ENCODE results near the gene CSE1L. TPM values are rescaled to one million over a fixed set of nuclear protein-coding genes. Genes with fewer than 3 reads are reported as not detected.
A peak's percentile ranks its signal among the peaks of the same experiment; 100 is the strongest.

The CSE1L gene, protein sequence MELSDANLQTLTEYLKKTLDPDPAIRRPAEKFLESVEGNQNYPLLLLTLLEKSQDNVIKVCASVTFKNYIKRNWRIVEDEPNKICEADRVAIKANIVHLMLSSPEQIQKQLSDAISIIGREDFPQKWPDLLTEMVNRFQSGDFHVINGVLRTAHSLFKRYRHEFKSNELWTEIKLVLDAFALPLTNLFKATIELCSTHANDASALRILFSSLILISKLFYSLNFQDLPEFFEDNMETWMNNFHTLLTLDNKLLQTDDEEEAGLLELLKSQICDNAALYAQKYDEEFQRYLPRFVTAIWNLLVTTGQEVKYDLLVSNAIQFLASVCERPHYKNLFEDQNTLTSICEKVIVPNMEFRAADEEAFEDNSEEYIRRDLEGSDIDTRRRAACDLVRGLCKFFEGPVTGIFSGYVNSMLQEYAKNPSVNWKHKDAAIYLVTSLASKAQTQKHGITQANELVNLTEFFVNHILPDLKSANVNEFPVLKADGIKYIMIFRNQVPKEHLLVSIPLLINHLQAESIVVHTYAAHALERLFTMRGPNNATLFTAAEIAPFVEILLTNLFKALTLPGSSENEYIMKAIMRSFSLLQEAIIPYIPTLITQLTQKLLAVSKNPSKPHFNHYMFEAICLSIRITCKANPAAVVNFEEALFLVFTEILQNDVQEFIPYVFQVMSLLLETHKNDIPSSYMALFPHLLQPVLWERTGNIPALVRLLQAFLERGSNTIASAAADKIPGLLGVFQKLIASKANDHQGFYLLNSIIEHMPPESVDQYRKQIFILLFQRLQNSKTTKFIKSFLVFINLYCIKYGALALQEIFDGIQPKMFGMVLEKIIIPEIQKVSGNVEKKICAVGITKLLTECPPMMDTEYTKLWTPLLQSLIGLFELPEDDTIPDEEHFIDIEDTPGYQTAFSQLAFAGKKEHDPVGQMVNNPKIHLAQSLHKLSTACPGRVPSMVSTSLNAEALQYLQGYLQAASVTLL
- total RNA-seq = 10 to 100 TPM; 32.8 to 88.9 (median 70.1) TPM

DNA sequence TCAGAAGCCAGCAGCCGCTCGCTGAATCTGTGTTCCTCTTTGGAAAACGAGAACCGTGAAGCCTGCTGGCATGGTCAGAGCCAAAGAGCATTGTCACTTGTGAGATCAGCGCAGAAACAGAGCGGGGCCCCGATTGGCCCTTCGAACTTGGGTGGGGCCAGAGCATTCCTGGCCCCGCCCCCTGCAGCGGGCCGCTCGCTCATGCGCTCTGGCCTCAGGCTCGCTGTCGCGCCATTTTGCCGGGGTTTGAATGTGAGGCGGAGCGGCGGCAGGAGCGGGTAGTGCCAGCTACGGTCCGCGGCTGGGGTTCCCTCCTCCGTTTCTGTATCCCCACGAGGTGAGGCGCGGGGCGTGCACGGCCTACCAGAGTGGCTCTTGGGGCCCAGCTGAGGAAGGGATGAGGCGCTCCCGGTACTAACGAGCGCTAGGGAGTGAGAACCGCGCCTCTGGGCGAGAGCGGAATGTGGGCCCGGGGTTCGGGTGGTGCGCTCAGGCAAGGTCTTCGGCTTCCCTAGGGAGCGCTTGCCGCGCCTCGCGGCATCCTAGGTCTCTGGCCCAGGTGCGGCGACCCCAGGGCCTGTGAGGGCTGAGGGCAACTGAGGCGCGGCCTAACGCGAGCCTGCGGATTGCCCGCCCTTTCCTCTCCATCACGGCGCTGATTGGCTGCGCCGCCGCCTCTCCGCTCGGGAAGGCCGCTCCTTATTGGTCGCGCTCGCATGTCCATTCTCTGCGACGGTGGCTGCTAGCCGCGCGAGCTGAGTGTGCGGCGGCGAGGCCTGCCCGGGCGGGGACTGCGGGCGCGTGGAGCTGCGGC, at the start of gene CSE1L:
CSE1L (plus strand) TSS at position 226 of the 814 bp plus-strand sequence. CDS start 12,152 bp downstream, outside the sequence.
- peak in 3 of 4 donors; percentile 81 to 91 (median 90) for TF ChIP-seq POLR2A (IDR thresholded peaks at IDR 0.05)
- TF ChIP-seq, protein P1, sequence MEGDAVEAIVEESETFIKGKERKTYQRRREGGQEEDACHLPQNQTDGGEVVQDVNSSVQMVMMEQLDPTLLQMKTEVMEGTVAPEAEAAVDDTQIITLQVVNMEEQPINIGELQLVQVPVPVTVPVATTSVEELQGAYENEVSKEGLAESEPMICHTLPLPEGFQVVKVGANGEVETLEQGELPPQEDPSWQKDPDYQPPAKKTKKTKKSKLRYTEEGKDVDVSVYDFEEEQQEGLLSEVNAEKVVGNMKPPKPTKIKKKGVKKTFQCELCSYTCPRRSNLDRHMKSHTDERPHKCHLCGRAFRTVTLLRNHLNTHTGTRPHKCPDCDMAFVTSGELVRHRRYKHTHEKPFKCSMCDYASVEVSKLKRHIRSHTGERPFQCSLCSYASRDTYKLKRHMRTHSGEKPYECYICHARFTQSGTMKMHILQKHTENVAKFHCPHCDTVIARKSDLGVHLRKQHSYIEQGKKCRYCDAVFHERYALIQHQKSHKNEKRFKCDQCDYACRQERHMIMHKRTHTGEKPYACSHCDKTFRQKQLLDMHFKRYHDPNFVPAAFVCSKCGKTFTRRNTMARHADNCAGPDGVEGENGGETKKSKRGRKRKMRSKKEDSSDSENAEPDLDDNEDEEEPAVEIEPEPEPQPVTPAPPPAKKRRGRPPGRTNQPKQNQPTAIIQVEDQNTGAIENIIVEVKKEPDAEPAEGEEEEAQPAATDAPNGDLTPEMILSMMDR (IDR thresholded peaks at IDR 0.05) = peak in 4 of 6 experiments; percentile 28 to 56 (median 39)
- 0% methylated on average over 2 to 28 of the region's 80 CpGs for WGBS, 2 donors

DNA sequence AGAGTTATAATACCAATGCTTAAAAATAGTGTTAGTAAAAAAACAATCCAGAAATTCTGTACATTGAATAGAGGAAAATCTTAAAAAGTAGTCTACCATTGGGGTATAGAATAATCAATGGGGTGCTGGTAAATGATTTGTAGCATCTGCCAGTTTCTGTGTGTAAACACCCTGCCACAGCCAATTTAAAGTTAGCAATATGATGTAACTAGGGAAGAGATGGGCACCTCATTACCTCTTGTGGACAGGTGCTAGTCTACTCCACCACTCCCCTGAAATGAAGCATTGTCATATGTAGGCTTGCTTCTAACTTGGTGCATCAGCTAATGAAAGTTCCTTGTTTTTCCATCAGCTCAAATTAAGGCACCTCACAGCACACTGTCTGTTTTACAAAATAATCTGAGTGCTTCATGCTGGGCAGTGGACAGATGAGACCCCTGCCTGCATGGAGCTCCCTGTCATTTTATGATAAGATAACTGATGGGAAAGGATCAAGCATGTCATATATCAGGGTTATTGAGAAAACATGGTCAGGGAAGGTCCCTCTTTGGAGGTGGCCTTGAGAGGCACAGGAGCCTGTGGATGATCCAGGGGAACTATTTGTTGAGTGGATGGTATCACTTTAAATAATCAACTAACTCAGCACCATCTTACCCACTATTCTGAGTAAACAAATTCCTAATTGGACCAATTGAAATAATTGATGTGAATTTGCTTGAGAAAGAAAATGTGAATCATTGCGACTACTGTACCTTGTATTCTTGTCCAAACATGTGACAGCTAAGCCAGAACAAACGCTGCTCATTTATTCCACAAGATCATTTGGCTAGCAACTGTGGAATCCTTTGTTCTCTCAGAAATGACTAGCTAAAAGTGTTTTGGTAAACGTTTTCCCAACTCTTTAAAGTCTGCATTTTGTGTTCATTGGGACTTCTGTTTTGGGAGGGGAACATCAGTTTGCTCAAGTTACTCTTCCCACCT, 45.9 kb upstream of the CSE1L start:
- Histone ChIP-seq H3K36me3 (peaks cover under 1 to 96% (median 27%) of the 10 kb centered on the region in 3 donors), H3K27ac (peak overlapping the region in 3 of 4 donors; percentile 57 to 70 (median 58)), H3K4me3 (no peak overlapping the region), H3K9me3 (no peaks in the 10 kb centered on the region), H3K27me3 (no peaks in the 10 kb centered on the region), H3K4me1 (peaks cover 0 to 20% (median 4%) of the 10 kb centered on the region in 3 donors)
- TF ChIP-seq POLR2A (IDR thresholded peaks at IDR 0.05) = no peak
- TF ChIP-seq, protein P1 (IDR thresholded peaks at IDR 0.05) = no peak
- no peak for DNase-seq
- intact Hi-C loops (cut with DNase I) = no loop called here
- WGBS, 2 donors = 28 to 35% methylated on average over 3 of the region's 3 CpGs

More for the DNA sequence above, at the start of gene CSE1L:
- H3K27ac ChIP-seq = peak within 1 kb of the TSS; percentile 95 to 99 (median 99)
- DNase-seq = peak; percentile 85
- intact Hi-C loops (cut with DNase I) = no loop called here
- no peaks in the 10 kb centered on the region for H3K9me3 ChIP-seq
- H3K4me1 ChIP-seq = peaks cover 0 to 53% (median 21%) of the 10 kb centered on the region in 3 donors
- H3K27me3 ChIP-seq = no peaks in the 10 kb centered on the region
- peak within 1 kb of the TSS; percentile 76 to 99 (median 97) for H3K4me3 ChIP-seq
- peaks cover 0 to 4% (median 0%) of the 10 kb centered on the region in 3 donors for H3K36me3 ChIP-seq

DNA sequence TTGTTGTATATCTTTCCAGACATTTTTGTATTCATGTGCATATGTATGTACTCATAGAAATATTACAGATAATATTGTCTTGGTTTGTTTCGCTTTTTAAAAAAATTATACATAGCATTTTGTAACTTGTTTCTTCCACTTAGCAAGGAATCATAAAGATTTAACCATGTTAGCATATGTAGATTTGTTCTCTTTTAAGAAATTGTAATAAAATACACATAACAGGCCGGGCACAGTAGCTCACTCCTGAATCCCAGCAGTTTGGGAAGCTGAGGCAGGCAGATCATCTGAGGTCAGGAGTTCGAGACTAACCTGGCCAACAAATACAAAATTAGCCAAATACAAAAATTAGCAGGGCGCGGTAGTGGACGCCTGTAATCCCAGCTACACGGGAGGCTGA, 44.4 kb upstream of the CSE1L start:
- Histone ChIP-seq H3K27ac (no peak overlapping the region), H3K4me1 (peaks cover 0 to 20% (median 4%) of the 10 kb centered on the region in 3 donors), H3K9me3 (no peaks in the 10 kb centered on the region), H3K36me3 (peaks cover 0 to 96% (median 25%) of the 10 kb centered on the region in 3 donors), H3K4me3 (no peak overlapping the region), H3K27me3 (no peaks in the 10 kb centered on the region)
- TF ChIP-seq, protein P1 (IDR thresholded peaks at IDR 0.05) = no peak
- DNase-seq = no peak
- WGBS, 2 donors = 87 to 92% methylated on average over 5 to 7 of the region's 7 CpGs
- intact Hi-C loops (cut with DNase I) = no loop called here

DNA sequence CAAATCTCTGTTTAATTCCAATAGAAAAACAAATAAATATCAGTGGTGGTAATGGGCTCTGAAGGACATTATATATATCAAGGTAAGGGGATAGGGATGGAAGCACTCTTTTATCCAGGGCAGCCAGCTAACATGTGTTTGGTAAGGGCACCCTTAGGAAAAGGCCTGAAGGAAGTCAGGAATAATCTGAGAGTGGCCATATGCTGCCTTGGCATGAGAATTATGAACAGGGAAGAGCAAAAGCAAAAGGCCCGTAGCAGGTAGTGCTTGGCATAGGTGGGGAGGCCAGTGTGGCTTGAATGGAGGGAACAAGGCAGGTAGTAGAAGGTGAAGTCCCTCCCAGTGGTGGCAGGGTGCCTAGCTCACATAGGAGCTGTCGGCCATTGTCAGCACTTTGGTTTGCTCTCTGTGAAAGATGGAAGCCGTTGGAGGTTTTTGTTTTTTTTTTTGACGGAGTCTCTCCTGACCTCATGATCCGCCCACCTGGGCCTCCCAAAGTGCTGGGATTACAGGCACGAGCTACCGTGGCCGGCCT, 39.6 kb upstream of the CSE1L start:
- Histone ChIP-seq H3K36me3 (peaks cover 0 to 97% (median 9%) of the 10 kb centered on the region in 3 donors), H3K27ac (no peak overlapping the region), H3K4me1 (peaks cover 0 to 3% (median 0%) of the 10 kb centered on the region in 3 donors), H3K9me3 (no peaks in the 10 kb centered on the region), H3K4me3 (no peak overlapping the region), H3K27me3 (no peaks in the 10 kb centered on the region)
- no peak for DNase-seq
- WGBS, 2 donors = 73 to 80% methylated on average over 8 of the region's 8 CpGs
- intact Hi-C loops (cut with DNase I) = no loop called here
- no peak for TF ChIP-seq POLR2A (IDR thresholded peaks at IDR 0.05)
- TF ChIP-seq, protein P1 (IDR thresholded peaks at IDR 0.05) = no peak
